ENCODE results near the gene EYA2.

EYA2 gene

DNA sequence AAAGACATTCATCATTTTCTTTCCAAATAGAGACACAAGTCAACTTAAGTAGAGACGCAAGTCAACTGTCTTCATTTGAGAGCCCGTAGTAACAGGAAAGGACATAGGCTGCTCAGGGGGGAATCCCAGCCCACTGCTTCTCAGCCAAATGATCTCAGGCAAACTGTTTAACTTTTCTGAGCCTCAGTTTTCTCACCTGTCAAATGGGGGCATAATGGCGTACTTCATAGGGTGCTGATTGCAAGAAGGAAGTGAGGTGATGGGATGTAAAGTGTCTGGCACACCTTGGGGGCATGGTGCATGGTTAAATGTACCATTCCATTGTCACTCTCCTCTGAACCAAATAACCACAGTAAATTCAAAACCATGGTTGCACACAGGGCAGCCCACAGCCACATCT lies 96.5 kb downstream of the EYA2 start:
- FAIRE-seq (no peak), DNase-seq (ENCODE audit: insufficient read length) (no peak)
- no peak for TF ChIP-seq POLR2A (IDR thresholded peaks at IDR 0.05; ENCODE audit: low read depth, low read length)
- TF ChIP-seq TAF1 (IDR thresholded peaks at IDR 0.05; ENCODE audit: borderline replicate concordance, low read depth, low read length) = no peak
- TF ChIP-seq POLR2AphosphoS5 (IDR thresholded peaks at IDR 0.05; ENCODE audit: low read depth, low read length) = no peak

DNA sequence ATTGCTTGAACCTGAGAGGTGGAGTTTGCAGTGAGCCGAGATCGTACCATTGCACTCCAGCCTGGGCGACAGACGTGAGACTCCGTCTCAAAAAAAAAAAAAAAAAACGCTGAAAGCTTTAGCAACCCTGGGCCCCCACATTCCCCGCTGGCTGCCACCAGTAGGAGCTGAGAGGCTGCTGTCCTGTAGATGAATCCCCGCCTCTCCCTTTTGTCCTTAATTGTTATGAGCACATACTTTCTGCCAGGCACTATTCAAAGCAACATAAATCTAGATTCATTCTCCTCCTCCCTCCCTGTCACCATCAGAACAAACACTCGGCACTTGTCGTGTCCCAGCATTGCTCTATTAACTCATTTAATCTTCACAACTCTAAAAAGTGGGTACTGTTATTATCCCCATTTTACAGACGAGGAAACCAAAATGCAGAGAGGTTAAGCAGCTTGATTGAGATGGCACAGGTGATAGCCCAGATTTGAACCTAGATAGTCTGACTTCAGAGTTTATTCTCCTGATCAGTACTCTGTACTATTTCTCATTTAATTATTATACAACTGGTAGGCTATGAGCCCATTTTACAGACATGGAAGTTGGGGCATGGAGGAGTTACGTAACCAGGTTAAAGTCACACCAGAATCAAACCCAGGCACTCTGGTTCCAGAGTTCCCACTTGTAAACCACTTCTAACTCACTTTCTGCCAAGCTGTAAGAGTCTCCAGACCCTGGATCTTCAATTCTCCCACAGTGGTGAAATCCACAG lies 97.4 kb downstream of the EYA2 start:
- TF ChIP-seq POLR2AphosphoS5 (IDR thresholded peaks at IDR 0.05; ENCODE audit: low read depth, low read length) (no peak), TAF1 (IDR thresholded peaks at IDR 0.05; ENCODE audit: borderline replicate concordance, low read depth, low read length) (no peak), POLR2A (IDR thresholded peaks at IDR 0.05; ENCODE audit: low read depth, low read length) (no peak)
- DNase-seq (ENCODE audit: insufficient read length) = no peak
- no peak for FAIRE-seq

DNA sequence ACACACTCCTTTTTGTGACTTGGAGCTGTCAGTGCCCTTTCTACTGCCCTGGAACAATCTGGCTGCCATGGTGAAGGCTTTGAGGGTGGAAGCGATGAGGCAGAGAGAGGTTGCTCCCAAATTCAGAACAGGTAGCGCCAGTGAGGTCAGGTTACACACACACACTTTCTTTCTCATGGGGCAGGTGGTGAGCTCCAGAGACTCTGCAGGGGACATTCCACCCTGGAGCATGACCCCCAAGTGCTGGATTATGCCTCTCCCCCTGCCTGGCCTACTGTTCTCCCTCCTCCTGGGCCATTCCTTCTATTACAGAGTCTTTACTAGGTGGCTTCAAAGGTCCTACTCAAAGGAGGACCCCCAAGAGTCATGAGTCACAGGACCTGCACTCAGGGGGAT lies 98.0 kb downstream of the EYA2 start:
- FAIRE-seq (no peak), DNase-seq (ENCODE audit: insufficient read length) (no peak)
- TF ChIP-seq TAF1 (IDR thresholded peaks at IDR 0.05; ENCODE audit: borderline replicate concordance, low read depth, low read length) (no peak), POLR2AphosphoS5 (IDR thresholded peaks at IDR 0.05; ENCODE audit: low read depth, low read length) (no peak), POLR2A (IDR thresholded peaks at IDR 0.05; ENCODE audit: low read depth, low read length) (no peak)

DNA sequence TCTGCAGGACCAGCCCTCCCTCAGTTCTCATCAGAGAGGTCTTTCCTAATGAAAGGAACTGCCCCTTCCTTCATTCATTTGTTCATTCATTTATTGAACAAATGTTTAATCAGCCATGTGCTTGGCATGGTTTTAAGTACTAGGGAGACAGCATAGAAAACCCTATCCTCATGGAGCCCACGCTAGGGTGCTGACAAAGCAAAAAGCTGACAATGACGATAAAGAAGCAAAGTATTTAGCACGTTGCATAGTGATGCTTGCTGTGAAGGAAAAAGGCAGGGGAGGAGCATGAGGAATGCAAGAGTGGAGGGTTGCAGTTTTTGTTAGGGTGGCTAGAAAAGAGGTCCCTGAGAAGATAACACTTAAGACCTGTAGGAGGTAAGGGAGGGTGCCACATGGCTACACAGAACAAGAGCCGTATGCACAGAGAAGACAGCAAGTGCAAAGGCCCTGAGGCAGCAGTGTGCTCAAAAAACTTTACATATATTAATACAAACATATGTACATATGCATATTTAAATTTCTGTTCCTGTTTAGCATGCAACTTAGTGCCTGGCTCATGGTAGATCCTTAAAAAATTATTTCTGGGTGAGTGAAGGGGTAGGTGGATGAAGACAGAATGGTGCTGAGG lies 98.9 kb downstream of the EYA2 start:
- TF ChIP-seq POLR2A (IDR thresholded peaks at IDR 0.05; ENCODE audit: low read depth, low read length) (no peak), TAF1 (IDR thresholded peaks at IDR 0.05; ENCODE audit: borderline replicate concordance, low read depth, low read length) (no peak), POLR2AphosphoS5 (IDR thresholded peaks at IDR 0.05; ENCODE audit: low read depth, low read length) (no peak)
- FAIRE-seq (no peak), DNase-seq (ENCODE audit: insufficient read length) (no peak)

DNA sequence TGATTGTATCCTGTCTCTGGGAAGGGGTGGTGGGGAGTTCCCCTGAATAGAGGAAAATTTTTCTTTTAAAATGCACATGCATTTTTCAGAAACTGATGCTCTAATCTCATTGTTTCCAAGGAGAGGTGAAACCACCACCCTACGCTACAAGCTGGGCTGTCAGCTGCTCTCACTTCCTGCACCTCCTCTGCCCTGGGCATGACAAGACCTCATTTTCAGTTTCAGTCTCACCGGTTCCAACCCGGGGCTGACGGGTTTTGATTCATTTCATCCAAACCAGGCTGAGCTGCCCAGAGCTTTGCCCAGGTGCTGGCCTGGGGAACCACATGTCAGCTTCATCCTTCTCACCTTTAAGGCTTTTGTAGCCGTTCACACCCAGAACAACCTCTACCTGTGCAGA lies 99.7 kb downstream of the EYA2 start:
- DNase-seq (ENCODE audit: insufficient read length) = peak; percentile 62
- FAIRE-seq = peak; percentile 96
- no peak for TF ChIP-seq POLR2A (IDR thresholded peaks at IDR 0.05; ENCODE audit: low read depth, low read length)
- no peak for TF ChIP-seq TAF1 (IDR thresholded peaks at IDR 0.05; ENCODE audit: borderline replicate concordance, low read depth, low read length)
- no peak for TF ChIP-seq POLR2AphosphoS5 (IDR thresholded peaks at IDR 0.05; ENCODE audit: low read depth, low read length)

DNA sequence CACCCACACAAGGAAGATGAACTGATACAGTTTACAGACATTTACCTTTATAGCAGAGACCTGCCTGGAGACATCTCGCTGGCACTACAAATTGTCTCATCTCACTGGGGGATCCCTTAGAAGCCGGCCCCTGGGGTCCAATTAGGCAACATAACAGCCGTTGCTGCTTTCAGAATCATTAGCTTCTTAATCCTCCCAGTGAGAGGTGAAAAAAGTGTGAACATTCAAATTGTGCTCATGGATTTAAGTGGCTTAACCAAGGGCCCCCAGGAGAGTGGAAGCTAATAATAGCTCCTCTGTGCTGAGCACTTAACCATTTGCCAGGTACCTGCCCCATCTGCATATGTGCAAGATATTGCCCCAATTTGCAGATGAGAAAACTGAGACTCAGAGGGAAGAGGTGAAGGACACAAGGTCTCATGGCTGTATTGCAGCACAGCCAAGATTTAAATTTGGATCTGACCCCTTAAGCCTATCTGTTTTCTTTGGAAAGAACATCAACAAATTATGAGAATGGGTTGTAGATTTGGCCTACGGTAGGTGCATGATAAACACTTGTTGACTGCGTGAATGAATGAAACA lies 101.0 kb downstream of the EYA2 start:
- FAIRE-seq = peak; percentile 27
- TF ChIP-seq POLR2AphosphoS5 (IDR thresholded peaks at IDR 0.05; ENCODE audit: low read depth, low read length) = no peak
- TF ChIP-seq POLR2A (IDR thresholded peaks at IDR 0.05; ENCODE audit: low read depth, low read length) = no peak
- TF ChIP-seq TAF1 (IDR thresholded peaks at IDR 0.05; ENCODE audit: borderline replicate concordance, low read depth, low read length) = no peak
- DNase-seq (ENCODE audit: insufficient read length) = no peak

DNA sequence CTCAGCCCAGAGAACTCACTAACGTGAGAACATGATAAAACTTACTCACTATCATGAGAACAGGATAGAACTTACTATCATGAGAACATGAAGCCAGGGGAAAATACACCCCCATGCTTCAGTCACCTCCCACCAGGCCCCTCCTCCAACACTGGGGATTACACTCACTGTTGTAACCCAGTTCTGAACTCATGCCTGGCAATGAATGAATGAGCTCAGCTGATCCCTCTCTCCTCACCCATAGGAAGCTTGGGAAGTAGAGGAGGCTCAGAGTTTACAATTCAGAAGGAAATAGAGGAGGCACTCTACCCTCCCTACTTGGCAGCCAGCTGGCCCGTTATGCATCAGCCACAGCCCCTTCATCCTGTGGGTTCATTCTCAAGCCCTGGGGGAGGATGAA lies 102.5 kb downstream of the EYA2 start:
- DNase-seq (ENCODE audit: insufficient read length) (no peak), FAIRE-seq (no peak)
- TF ChIP-seq POLR2AphosphoS5 (IDR thresholded peaks at IDR 0.05; ENCODE audit: low read depth, low read length) (no peak), TAF1 (IDR thresholded peaks at IDR 0.05; ENCODE audit: borderline replicate concordance, low read depth, low read length) (no peak), POLR2A (IDR thresholded peaks at IDR 0.05; ENCODE audit: low read depth, low read length) (no peak)

DNA sequence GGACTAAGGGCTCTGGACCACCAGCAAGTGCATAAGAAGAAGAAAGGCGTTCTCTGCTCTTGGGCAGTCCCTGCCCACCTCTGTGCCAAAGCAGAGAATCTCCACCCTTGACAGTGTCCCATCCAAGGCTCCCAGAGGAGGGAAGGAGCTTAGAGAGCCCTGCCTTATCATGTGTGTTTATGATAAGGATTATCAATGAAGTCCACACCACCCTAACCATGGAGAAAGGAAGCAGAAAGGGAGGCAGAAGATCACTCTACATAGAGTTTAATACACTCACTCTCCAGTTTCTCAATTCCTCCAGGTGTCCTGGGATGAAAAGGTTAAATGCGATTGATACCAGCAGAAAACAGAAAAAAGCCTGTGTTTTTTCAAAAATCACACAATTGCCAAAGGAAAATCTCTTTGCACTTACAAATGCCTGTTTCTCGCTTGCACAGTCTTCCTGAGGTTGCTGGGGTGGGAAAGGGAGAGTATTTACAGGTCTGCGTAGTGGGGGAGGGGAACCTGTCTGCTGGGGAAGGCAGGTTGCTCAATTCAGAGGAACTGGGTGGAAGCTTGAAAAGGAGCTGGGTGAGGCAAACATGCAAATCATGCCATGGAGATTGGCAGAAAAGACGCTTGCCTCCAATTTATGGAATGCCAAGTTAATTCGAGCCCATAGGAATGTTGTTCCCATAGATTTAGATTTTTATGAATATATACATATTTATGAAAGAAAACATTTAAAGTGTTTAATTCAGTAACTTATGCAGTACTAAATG lies 104.0 kb downstream of the EYA2 start:
- FAIRE-seq (no peak), DNase-seq (ENCODE audit: insufficient read length) (no peak)
- TF ChIP-seq POLR2A (IDR thresholded peaks at IDR 0.05; ENCODE audit: low read depth, low read length) (no peak), TAF1 (IDR thresholded peaks at IDR 0.05; ENCODE audit: borderline replicate concordance, low read depth, low read length) (no peak), POLR2AphosphoS5 (IDR thresholded peaks at IDR 0.05; ENCODE audit: low read depth, low read length) (no peak)

DNA sequence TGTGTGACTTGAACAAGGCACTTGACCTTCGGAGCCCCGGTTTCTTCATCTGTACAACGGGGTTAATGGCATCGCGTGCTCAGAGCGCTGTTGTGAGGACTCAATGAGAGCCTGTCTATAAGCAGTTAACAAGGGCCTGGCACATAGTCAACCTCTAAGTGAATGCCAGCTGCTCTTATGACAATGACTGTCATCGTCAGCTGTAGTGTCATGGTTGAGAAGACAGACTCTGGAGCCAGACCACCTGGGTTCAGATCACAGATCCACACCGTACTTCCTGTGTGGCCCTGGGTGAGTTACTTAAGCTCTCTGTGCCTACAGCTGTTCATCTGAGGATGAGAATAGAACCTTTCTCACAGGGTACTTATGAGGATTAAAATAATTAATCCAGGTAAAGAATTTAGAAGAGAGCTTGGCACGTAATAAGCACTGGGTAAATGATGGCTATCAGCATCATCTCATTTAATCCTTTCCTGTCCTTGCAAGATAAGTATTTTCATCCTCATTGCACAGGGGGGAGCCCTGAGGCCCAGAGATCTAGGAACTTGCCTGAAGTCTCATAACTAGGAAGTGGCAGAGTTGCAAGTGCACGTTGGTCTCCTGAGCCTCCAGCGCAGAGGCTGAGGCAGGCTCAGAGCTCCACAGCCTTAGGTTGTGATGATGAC lies 105.3 kb downstream of the EYA2 start:
- FAIRE-seq (no peak), DNase-seq (ENCODE audit: insufficient read length) (no peak)
- TF ChIP-seq POLR2A (IDR thresholded peaks at IDR 0.05; ENCODE audit: low read depth, low read length) (no peak), TAF1 (IDR thresholded peaks at IDR 0.05; ENCODE audit: borderline replicate concordance, low read depth, low read length) (no peak), POLR2AphosphoS5 (IDR thresholded peaks at IDR 0.05; ENCODE audit: low read depth, low read length) (no peak)

DNA sequence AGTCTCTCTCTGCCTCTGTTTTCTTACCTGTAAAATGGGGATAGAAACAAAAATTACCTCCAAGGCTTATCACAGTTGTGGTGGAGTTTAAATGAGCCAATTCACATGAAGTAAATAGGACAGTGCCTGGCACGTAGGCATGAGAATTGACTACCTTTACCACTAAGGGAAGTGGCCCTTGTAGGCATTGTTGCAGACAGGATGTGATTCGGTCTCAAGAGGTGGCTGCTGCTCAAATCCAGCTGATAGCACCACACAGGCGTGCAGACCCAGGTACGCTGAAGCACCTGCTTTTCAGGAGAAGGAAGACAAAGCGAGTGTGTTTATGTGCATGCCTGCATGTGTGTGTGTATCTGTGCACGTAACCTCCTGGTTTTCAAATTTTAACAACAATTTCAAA lies 108.6 kb downstream of the EYA2 start:
- FAIRE-seq (no peak), DNase-seq (ENCODE audit: insufficient read length) (no peak)
- TF ChIP-seq TAF1 (IDR thresholded peaks at IDR 0.05; ENCODE audit: borderline replicate concordance, low read depth, low read length) = no peak
- TF ChIP-seq POLR2A (IDR thresholded peaks at IDR 0.05; ENCODE audit: low read depth, low read length) = no peak

DNA sequence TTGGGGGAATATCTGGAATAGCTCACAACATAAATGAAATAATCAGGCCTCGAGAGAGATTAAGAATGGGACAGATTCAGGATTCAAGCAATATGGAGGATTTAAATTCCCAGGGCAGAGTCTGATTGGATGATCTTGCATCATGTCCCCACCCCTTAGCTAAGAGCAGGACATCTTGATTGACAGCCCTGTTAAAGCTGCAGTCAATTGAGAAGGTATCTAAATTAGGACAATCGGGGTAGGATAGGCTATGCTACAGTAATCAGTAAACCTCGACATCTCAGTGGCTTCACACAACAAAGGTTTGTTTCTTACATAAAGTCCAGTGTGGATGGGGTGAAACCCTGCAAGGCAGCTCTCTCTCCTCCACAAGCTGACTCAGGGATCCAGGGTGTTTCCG lies 109.5 kb downstream of the EYA2 start:
- FAIRE-seq (no peak), DNase-seq (ENCODE audit: insufficient read length) (no peak)
- TF ChIP-seq POLR2A (IDR thresholded peaks at IDR 0.05; ENCODE audit: low read depth, low read length) (no peak), POLR2AphosphoS5 (IDR thresholded peaks at IDR 0.05; ENCODE audit: low read depth, low read length) (no peak), TAF1 (IDR thresholded peaks at IDR 0.05; ENCODE audit: borderline replicate concordance, low read depth, low read length) (no peak)
